Skeletal muscle satellite cell (primary cell): ENCODE results near the gene PRM1.

ENCODE experiments used
- H3K27me3 ChIP-seq: 2 replicates; pipeline ENCODE4 v1.7.0; 2013; ENCODE audit warnings: low read length; ENCODE audit not compliant: control insufficient read depth, insufficient read depth
- H3K36me3 ChIP-seq: 2 replicates; pipeline ENCODE4 v1.7.0; 2013; ENCODE audit warnings: mild to moderate bottlenecking, control low read depth, low read length; ENCODE audit not compliant: insufficient read depth
- H3K4me1 ChIP-seq: 2 replicates; pipeline ENCODE4 v1.7.0; 2013; ENCODE audit warnings: low read length; ENCODE audit not compliant: control insufficient read depth, insufficient read depth
- H3K4me2 ChIP-seq: 2 replicates; pipeline ENCODE4 v1.7.0; 2013; ENCODE audit warnings: mild to moderate bottlenecking, low read length
- H3K4me3 ChIP-seq: 2 replicates; pipeline ENCODE4 v1.7.0; 2013; ENCODE audit warnings: low read length
- H3K9ac ChIP-seq: 2 replicates; pipeline ENCODE4 v1.7.0; 2013; ENCODE audit warnings: mild to moderate bottlenecking, low read depth, low read length, moderate library complexity
- H3K9me3 ChIP-seq: replicated peaks from 2 replicates; pipeline ENCODE4 v1.7.0; 2013; ENCODE audit warnings: mild to moderate bottlenecking, control low read depth, low read length

PRM1 gene

GRCh38 chr16:11323551-11324336, 42.6 kb upstream of the PRM1 start:
- Histone ChIP-seq H3K9ac (no peak overlapping the region), H3K4me1 (peaks cover 11% of the 10 kb centered on the region), H3K27me3 (no peaks in the 10 kb centered on the region), H3K4me3 (no peak overlapping the region), H3K36me3 (no peaks in the 10 kb centered on the region), H3K4me2 (no peak overlapping the region), H3K9me3 (no peaks in the 10 kb centered on the region)

- Histone ChIP-seq H3K4me2 (no peak overlapping the region), H3K9ac (no peak overlapping the region), H3K36me3 (no peaks in the 10 kb centered on the region), H3K4me3 (no peak overlapping the region), H3K4me1 (peaks cover 3% of the 10 kb centered on the region), H3K9me3 (no peaks in the 10 kb centered on the region), H3K27me3 (no peaks in the 10 kb centered on the region)
Measured at GRCh38 chr16:11322823-11323222, 41.7 kb upstream of the PRM1 start.

- Histone ChIP-seq H3K4me1 (no peaks in the 10 kb centered on the region), H3K36me3 (no peaks in the 10 kb centered on the region), H3K9me3 (no peaks in the 10 kb centered on the region), H3K4me2 (no peak overlapping the region), H3K27me3 (no peaks in the 10 kb centered on the region), H3K4me3 (no peak overlapping the region), H3K9ac (no peak overlapping the region)
Measured at GRCh38 chr16:11321662-11322061, 40.5 kb upstream of the PRM1 start.

GRCh38 chr16:11320170-11320569, 39.0 kb upstream of the PRM1 start:
- H3K4me3 ChIP-seq: no peak overlapping the region
- no peak overlapping the region for H3K4me2 ChIP-seq
- peaks cover 4% of the 10 kb centered on the region for H3K4me1 ChIP-seq
- no peaks in the 10 kb centered on the region for H3K36me3 ChIP-seq
- no peaks in the 10 kb centered on the region for H3K9me3 ChIP-seq
- no peak overlapping the region for H3K9ac ChIP-seq
- peaks cover 3% of the 10 kb centered on the region for H3K27me3 ChIP-seq

- H3K27me3 ChIP-seq: peaks cover 3% of the 10 kb centered on the region
- peaks cover 4% of the 10 kb centered on the region for H3K4me1 ChIP-seq
- H3K4me2 ChIP-seq: no peak overlapping the region
- H3K9ac ChIP-seq: no peak overlapping the region
- H3K36me3 ChIP-seq: no peaks in the 10 kb centered on the region
- no peak overlapping the region for H3K4me3 ChIP-seq
- H3K9me3 ChIP-seq: no peaks in the 10 kb centered on the region
Measured at GRCh38 chr16:11319529-11320146, 38.5 kb upstream of the PRM1 start.

- H3K36me3 ChIP-seq: no peaks in the 10 kb centered on the region
- no peaks in the 10 kb centered on the region for H3K9me3 ChIP-seq
- H3K4me3 ChIP-seq: no peak overlapping the region
- H3K27me3 ChIP-seq: peaks cover 3% of the 10 kb centered on the region
- H3K4me2 ChIP-seq: no peak overlapping the region
- no peak overlapping the region for H3K9ac ChIP-seq
- H3K4me1 ChIP-seq: peaks cover 4% of the 10 kb centered on the region
Measured at GRCh38 chr16:11318817-11319216, 37.7 kb upstream of the PRM1 start.

GRCh38 chr16:11316331-11317015, 35.3 kb upstream of the PRM1 start:
- no peaks in the 10 kb centered on the region for H3K9me3 ChIP-seq
- peaks cover 3% of the 10 kb centered on the region for H3K27me3 ChIP-seq
- peaks cover 19% of the 10 kb centered on the region for H3K4me1 ChIP-seq
- no peak overlapping the region for H3K4me3 ChIP-seq
- no peaks in the 10 kb centered on the region for H3K36me3 ChIP-seq
- H3K4me2 ChIP-seq: no peak overlapping the region
- no peak overlapping the region for H3K9ac ChIP-seq

GRCh38 chr16:11315510-11315909, 34.4 kb upstream of the PRM1 start:
- H3K36me3 ChIP-seq: no peaks in the 10 kb centered on the region
- no peak overlapping the region for H3K4me2 ChIP-seq
- peaks cover 3% of the 10 kb centered on the region for H3K27me3 ChIP-seq
- no peak overlapping the region for H3K9ac ChIP-seq
- no peaks in the 10 kb centered on the region for H3K9me3 ChIP-seq
- no peak overlapping the region for H3K4me3 ChIP-seq
- H3K4me1 ChIP-seq: peaks cover 19% of the 10 kb centered on the region

GRCh38 chr16:11314309-11314894, 33.3 kb upstream of the PRM1 start:
- H3K4me2 ChIP-seq: no peak overlapping the region
- no peak overlapping the region for H3K4me3 ChIP-seq
- no peaks in the 10 kb centered on the region for H3K9me3 ChIP-seq
- peaks cover 7% of the 10 kb centered on the region for H3K27me3 ChIP-seq
- H3K36me3 ChIP-seq: no peaks in the 10 kb centered on the region
- H3K4me1 ChIP-seq: peaks cover 19% of the 10 kb centered on the region
- H3K9ac ChIP-seq: no peak overlapping the region

GRCh38 chr16:11313493-11314308, 32.6 kb upstream of the PRM1 start:
- Histone ChIP-seq H3K9ac (no peak overlapping the region), H3K4me2 (no peak overlapping the region), H3K4me3 (no peak overlapping the region), H3K9me3 (no peaks in the 10 kb centered on the region), H3K4me1 (peaks cover 19% of the 10 kb centered on the region), H3K36me3 (no peaks in the 10 kb centered on the region), H3K27me3 (peaks cover 10% of the 10 kb centered on the region)
